NCI-H146 treated with DMSO at 0.1 percent for 48 hours (cell line): Measurements from ENCODE around the gene PPP1R12B.
"Not testable (repeated sequence)": the region's sequence is repeated elsewhere in the genome, so short reads cannot be mapped to it uniquely, and the experiment has no call there.

Experiments used
- DNase-seq: peaks from one replicate; lab custom pipeline; 2025; ENCODE audit not compliant: unreplicated experiment; lab: John Stamatoyannopoulos, UW

PPP1R12B gene

DNA sequence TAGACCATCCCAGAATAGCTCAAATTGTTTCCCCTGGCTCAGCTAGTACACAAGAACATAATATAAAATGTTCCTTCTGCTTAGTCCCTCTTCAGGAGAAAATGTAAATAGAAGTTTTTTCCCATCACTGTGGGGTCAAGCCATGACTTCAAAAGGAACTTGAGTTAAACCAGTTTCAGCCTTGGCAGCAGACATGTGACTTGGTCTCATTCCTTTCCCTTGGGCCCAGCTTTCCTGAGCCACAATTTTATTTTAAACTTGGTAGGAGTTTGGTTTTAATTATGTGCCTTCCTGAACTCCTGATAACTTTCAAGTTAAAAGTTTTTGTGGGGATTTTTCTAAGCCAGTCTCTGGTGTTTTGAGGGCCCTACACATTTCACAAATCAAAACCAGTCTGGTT is 204.1 kb downstream of the PPP1R12B start:
- DNase-seq: not testable (repeated sequence)

DNA sequence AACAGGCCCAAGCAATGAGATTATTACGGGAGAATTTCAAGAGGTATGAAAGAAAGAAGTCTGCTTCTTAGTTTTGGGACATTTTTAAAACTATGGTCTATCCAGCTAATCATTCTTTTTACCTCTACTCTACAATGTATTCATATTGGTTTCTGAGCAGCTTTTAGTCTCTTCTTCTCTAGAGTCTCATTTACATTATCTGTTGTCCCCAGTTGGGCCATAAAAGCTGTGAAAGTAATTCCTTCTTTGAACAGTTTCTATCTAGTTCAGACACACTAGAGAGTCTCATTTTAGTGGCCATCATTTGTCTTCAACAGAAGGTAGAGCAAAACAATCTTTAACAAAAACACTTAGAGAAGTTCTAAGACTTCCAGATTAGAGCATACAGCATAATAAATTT is 204.6 kb downstream of the PPP1R12B start:
- DNase-seq: not testable (repeated sequence)

DNA sequence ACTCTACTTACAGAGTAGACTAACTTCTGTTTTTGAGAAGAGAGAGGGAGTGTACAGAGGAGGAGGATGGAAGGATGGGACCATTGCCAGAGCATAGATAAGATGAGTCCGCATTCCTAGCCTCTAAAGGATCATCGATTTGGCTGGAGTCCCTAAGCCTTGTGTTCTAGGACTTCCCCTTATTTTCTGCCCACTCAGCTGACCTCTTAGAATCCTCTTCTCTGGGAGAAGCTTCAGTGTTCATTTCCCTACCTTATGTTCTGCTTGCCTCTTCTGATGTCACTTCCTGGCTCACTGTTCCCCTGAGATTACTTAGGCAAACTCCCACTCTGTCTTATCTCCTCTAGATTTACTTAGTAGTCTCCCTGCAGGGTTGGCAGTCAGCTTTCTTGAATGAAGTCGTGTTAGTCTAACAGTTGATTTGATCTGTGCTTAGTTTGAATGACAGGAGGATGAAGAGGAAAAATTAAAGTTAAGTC is 205.1 kb downstream of the PPP1R12B start:
- no peak for DNase-seq

DNA sequence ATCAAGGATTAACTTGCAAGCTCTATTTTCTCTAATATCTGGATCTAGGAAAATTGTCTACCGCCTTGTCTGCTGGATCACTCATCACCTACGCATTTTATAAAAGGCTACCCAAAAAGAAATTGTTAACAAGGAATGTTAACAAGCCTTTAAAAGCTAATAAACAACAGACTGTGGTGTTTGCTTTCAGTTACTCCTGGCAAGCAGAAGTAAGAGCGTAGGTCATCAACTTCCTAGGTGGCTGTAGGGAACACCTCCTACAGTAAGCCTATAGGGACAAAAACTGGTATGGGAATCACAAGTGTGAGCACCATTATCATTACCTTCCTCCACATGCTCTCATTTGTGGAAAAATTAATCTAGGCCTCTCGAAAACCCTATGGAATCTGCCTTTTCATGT is 206.1 kb downstream of the PPP1R12B start:
- DNase-seq: not testable (repeated sequence)

DNA sequence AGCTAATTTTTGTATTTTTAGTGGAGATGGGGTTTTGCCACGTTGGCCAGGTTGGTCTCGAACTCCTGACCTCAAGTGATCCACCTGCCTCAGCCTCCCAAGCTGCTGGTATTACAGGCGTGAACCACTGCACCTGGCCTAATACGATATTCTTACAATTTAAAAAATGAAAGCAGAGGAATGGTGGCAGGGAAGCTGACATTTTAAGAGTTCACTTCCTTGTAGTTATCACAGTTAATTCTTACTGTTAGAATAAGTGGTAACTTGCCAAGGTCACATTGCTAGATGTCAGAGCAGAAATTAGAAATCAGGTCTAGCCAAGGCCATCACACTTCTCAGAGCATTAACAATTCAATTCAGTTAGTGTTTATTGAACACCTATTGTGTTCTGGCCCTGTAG is 207.5 kb downstream of the PPP1R12B start:
- not testable (repeated sequence) for DNase-seq

DNA sequence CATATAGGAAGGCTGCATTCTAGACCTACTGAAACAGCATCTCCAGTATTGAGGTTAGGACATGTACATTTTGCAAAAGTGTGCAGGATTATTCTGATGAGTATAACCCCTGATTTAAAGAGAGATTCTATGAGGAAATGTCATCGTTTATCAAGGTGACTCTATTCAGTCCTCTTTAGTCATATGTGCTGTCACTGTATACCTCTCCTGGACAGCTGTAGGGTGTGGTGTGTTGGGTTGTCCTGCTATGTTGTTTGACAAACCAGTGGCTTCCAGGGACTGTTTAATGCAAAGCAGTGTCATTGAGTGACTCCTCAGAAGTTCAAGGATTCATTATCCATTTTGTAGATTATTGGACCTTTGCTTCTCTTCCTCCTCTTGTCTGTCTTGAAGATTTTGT is 209.2 kb downstream of the PPP1R12B start:
- DNase-seq: not testable (repeated sequence)

DNA sequence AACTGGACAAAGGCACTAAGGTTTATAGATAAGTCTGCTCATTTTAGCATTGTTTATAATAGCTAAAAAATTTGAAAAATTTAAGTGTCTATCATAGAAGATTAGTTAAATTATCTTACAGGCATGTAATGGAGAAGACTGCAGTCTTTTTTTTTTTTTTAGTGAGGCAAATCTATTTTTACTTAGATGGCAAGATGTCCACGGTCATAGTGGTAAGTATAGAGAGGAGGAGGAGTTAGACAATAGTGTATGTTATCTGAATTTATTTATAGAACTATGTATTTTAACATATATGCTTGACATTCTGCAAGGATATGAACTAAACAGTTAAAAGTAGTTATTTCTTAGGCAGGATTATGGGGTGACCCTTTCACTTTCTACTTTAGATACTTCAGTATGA is 212.7 kb downstream of the PPP1R12B start:
- DNase-seq: no peak

DNA sequence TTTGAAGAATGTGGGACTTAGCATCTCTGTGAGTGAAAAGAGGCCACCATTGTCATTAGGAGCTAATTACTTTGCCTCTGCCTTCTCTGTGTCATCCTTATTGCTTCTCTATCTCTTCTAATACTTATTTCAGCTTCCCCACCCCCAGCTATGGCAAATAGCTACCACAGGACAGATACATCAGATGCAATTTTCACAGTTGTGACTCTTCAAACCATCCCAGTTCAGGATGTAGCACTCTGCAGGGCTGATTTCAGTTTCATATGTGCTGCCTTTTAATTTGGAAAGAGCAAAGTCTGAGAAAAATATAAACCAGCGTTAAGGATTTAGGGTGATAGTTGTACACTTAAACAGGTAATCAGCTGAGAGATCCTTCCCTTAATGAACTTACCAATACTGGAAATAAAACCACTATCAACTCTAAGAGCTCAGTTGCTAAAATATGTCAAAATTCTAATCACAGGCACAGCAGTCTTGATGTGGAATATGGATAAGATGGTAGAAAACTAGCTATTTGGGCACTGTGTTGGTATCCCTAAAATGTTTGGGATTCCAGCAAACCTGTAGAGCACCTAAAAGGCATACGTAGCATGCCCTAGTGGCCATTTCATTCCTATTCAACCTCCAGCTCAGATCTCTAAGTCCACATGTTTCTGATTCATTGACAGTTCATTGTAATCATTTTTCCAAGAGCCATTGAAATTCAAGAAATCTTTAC is 213.4 kb downstream of the PPP1R12B start:
- no peak for DNase-seq

DNA sequence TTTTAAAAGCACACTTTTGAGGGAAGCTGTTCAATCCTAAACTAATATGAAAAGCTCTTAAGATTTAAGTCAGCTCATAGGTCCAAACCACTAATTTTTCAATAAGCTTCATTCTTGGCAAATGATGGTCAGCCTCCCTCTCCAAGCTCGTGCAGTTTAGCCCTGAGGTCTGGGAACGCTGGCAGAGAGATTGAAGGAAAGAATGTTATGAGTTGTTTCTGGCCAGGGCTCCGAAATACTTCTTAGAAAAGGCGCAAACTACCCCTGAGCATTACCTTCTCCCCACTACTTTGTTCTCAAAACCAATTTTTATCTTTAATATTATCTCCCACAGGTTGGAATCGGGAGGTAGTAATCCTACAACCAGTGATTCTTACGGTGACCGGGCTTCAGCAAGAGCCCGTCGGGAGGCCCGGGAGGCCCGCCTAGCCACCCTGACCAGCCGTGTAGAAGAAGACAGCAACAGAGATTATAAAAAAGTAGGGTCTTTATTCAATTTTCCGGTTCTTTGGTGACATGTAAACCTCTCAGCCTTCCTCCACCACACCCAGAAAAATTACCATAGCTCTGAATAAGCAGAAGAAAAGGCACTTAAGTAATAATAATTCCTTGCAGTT is 214.1 kb downstream of the PPP1R12B start:
- no peak for DNase-seq

DNA sequence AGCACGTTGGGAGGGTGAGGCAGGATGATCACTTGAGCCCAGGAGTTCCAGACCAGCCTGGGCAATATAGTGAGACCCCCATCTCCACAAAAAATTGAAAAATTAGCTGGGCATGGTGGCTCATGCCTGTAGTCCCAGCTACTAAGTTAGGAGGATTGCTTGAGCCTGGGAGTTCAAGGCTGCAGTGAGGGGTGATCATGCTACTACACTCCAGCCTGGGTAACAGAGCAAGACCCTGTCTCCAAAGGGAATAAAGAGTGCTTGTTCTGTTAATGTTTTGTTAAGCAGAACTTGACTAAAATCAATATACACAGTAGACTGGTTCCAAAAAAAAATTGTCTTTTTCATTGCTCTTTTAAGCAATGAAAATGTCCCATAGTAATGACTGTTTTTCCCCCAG is 215.3 kb downstream of the PPP1R12B start:
- DNase-seq: no peak

DNA sequence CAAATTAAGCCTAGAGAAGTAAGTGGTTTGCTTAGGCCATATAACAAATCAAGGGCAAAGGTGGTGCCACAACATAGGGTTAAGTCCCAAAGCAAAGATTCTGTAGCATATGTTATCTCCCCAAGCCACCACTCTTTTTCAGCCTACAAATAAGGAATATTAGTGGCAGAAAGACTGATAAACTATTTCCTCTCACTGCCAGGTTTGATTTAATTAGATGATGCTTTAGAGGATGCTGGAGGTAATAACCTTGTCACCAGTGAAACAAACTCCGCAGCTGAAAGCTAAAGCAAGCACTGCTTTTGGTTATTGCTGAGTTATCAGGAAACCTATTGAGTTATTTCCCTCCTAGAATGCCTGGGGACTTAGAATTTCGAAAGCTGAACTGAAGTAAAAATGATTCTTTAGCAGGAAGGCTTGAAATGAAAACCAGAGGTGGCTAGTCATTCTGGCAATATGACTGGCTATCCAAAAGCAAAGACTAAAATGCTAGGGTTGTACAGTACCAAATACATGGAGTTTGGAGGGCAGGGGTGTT is 216.5 kb downstream of the PPP1R12B start:
- DNase-seq: no peak

DNA sequence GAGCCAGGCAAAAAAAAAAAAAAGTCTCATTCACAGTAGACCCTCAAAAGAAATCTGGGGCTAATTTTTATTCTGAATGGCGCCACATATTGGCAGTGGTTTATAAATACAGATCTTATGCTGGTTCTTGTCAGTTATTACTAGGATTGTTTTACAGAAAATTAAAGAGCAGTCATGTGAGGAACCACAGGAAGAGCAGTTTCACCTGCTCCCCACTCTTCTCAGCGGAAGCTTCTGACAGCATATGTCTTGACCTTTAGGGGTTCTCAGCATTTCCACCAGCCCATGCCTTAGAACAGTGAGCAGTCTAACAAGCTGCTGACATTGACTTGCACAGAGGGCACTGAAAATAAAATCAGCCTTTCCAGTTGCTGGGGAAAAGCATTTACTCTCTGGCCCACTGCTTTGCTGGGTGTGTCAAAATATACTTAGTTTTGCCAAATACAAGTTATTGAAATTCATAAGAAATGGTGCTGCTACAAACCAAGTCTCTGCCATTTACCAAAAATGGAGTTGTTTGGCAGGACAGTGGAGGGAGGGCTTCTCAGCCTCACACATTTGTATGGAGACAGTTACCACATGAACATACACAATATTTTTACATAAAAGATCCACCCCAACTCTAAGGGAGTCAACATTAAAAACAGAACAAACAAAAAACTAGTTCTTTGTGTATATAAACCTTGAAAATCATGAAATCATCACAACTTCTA is 217.5 kb downstream of the PPP1R12B start:
- no peak for DNase-seq

DNA sequence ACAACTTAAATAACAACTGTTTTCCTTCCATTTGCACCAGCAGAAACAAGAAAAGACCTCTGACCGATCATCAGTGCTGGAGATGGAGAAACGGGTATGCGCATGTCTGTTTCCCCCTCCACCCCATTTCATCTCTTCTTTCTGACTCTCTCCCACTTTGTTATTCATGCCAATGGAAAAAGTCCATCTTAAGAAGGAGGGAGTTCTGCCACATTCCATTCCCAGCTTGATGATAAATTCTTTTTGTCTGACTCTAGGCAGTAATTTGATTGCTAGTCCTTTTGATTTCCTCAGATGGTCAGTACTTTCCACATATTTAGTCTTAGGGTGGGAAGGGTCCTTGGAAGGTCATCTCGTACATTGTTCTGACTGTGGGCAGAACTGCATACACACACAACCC is 219.2 kb downstream of the PPP1R12B start:
- DNase-seq: no peak

DNA sequence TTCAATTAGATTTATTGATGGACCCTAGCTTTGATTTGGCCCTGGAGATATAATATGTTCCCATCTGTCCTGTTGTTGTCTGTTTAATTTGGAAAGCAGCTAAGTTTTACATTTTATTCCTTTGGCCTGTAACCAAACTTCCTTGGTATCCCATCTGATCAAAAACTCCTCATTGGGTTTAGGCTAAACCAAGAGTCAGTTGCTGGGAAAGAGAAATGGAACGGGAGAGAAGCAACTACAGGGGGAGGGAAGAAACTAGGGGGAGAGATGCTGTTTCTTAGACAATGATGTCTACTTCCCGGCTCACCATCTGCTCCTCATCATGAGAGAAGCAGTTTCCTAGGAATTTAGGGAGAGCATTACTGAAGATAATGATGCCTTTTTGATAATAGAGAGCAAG is 219.9 kb downstream of the PPP1R12B start:
- DNase-seq: no peak

DNA sequence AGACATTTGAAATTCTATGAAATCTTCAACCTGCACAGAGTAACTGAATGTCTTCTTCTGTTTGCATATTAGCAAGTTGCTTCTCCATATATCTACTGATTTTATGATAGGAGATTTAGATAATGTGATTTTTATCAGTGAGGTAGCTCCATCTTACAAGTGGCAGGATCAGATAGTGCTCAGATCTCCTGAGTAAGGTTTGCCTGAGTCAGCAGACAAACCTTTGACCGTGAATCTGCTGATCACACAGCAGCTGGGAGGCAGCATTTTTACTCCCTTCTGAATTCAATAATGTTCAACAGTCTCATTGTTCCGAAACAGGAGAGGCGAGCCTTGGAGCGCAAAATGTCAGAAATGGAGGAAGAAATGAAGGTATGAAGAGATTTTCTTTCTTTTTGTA is 220.3 kb downstream of the PPP1R12B start:
- no peak for DNase-seq

DNA sequence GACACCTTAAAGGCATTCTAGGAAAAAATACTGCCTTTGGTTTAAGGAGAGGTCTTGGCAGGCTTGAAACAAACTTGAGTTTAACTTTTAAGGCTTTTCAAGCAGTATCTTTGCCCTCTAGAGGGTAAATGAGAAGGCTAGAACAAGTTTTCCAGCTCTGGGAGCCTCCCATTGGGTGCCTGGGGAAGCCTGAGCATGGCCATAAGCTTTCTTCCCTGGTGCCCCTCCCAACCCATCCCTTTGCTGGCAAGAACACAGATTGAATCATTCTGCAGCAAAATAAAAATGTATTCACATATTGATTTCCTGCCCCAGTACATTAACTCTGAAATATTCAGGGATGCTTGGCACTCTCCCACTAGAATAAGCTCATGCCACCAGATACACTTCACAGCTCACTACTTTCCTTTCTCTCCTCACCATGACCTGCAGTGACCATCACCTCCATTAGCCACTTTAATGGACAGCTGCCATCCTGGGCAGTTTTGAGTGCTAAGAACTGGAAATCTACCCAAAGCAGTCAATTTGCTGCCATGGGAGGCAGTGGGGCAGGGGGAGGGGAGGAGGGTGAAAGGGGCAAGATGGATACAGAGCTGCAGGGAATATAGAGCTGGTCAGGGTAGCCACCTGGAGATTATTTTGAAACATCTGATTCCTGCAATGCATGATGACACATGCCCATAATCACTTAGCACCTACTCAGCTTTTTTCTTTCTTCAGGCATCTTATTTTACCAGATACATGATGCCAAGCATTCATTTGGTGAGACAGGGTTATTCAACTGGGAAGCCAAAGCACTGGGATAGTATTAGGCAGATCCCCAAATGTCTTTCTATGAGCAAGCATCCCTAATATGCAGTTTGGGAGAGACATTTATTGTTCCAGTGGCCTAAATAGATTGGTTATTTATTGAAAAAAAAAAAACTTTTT is 221.2 kb downstream of the PPP1R12B start:
- DNase-seq: no peak

DNA sequence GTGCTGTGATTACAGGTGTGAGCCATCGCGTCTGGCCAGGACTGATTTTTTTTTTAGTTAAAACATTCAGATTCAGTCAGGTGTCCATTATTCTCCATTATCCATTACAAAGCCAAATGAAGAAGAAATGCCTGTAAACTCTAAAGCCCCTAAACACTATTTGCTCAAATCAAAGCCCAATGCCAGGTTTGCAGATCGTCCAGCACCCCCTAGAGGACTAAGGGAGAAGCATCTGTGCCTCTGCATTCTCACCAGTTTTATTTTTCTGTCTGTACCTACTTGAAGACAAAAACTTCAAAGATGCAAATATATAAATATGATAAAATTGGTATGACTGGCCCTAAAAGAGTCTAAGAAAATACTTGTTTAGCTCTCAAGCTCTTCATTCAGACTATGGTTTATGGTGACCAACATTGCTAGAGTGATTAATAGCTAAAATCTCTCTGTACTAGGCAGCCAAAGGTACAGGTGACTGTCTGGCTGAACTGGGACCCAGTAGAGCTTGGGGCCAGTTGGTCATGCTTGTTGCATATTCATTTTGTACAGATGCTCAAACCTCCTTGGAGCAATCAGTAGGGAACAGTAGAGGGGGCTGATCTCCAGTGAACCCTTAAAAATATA is 223.3 kb downstream of the PPP1R12B start:
- no peak for DNase-seq

DNA sequence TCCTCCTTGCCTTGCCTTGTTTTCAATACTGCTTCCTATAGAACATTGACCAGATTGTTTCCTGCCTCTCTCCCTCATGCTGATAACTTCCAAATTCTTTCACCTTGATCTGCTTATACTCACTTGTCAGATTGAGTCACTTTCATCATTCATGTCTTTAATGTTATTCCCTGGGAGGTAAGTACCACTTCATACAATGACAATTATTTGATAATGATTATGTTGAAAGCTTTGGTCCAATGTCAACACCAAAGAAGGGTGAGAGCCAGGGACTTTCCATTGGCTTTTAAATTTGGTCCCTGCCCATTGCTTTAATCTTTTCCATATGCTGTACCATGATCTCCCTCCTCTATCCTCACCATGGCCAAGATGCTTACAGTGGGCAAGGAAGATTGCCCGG is 224.4 kb downstream of the PPP1R12B start:
- no peak for DNase-seq

DNA sequence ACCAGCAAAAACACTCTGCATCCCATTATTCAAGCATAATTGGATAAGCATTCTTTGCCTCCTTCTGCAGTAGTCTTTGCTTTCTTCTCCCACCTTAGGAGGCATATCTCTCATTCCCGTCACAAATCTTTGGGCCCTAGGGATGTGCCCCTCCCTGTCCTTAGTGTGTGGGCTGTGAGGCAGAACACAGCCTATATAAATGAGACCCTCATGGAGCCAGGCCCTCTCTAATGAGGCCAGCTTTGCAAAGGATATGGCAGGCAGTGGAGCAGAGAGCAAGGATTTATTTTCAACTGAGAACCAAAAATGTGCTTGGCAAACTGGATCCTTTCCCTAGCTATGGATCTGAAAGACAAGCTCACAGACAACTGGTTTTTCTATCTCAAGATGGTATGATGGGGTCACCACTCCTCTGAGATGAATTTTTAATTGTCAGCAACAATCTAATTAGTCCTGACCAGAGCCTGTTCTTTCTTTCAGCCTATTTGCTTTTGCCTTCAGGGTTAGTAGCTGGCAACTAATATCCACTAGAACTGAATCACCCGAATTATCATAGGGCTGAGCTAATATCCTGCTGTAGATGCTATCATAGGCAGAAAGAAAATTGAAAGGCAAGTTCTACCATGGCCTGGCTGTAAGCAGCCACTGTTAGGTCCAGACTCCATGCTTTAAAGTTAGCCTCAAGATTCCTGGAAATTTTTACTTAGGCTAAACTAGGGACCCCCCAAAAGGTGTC is 227.6 kb downstream of the PPP1R12B start:
- no peak for DNase-seq

DNA sequence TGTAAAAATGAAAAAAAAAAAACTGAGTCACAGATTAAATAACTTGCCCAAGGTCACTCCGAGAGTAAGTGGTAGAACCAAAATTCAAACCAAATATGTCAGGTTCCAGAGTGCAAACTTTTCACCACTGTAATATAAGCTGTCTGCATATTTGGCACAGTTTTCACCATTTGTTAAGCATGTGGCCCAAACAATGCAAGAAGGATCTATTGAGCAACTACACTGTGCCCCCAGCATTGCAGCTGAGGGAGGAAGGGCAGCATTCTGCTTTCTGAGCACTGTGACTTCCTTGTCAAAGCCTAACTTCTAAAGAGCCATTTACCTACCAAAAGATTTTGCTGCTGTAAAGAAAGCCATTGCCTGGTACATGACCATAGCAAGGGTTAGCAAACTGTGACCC is 228.3 kb downstream of the PPP1R12B start:
- DNase-seq: no peak
